Gastroesophageal sphincter (tissue), 3 donors: ENCODE data around the gene KIF26B.

Experiments used
- CTCF ChIP-seq, 4 experiments: fragments of 200-600 bp in 2 of 4; fragments of 450-650 bp in 2 of 4; sonication (generic) in 1 of 4; IDR thresholded peaks; one replicate each; pipeline ENCODE4 v1.5.1; 2017 to 2019; ENCODE audit warnings: antibody characterized with exemption in 4 of 4, mild to moderate bottlenecking in 2 of 4, moderate library complexity in 2 of 4
- POLR2A ChIP-seq, 2 donors: fragments of 450-650 bp; IDR thresholded peaks; one replicate each; pipeline ENCODE4 v1.6.1; 2017; ENCODE audit warnings: antibody characterized with exemption in 2 of 2, mild to moderate bottlenecking in 2 of 2, moderate library complexity in 1 of 2
- POLR2AphosphoS5 ChIP-seq: sonication (generic); formaldehyde crosslinking; IDR thresholded peaks from one replicate; pipeline ENCODE4 v1.6.1; 2017; ENCODE audit warnings: antibody characterized with exemption

GRCh38 chr1:245336149-245336983 is 181.6 kb downstream of the KIF26B start:
- no peak for TF ChIP-seq POLR2AphosphoS5
- no peak for TF ChIP-seq CTCF (IDR thresholded peaks at IDR 0.05)
- TF ChIP-seq POLR2A (IDR thresholded peaks at IDR 0.05): no peak
